Measurements from ENCODE around the gene MAPK6. TPM values are rescaled to one million over a fixed set of nuclear protein-coding genes. Genes with fewer than 3 reads are reported as not detected.

MAPK6 gene
- total and polyA plus RNA-seq, 2 donors (not counting 1 experiment from before 2014, with no cell fraction given): 3.2 to 17.9 TPM

GRCh38 chr15:52086011-52086786, 67.2 kb downstream of the MAPK6 start:
- Mint-ChIP-seq H3K4me3 (no peak overlapping the region), H3K27ac (no peak overlapping the region), H3K27me3 (peaks cover 9% of the 10 kb centered on the region), H3K4me1 (peaks cover 16% of the 10 kb centered on the region), H3K9me3 (ENCODE audit: insufficient read depth) (peaks cover 5% of the 10 kb centered on the region)
- POLR2A ChIA-PET: no interaction called here
- Histone ChIP-seq H3K27ac (ENCODE audit: low read length in 2 of 2) (no peak overlapping the region), H3K79me2 (ENCODE audit: control insufficient read depth, insufficient read depth, low read length) (no peaks in the 10 kb centered on the region), H3K4me3 (ENCODE audit: control extremely low read depth in 1 of 5, extremely low read depth in 1 of 5, insufficient read depth in 1 of 5, low read depth in 2 of 5, low read length in 4 of 5) (no peak overlapping the region), H2AFZ (ENCODE audit: insufficient read depth, low read depth, low read length, poor library complexity, severe bottlenecking) (no peak overlapping the region), H3K27me3 (replicated peaks in 1 of 4; ENCODE audit: control extremely low read depth in 1 of 4, control insufficient read depth in 3 of 4, insufficient read depth in 4 of 4, low read length in 3 of 4) (no peaks in the 10 kb centered on the region), H3K4me1 (ENCODE audit: control insufficient read depth in 2 of 2, insufficient read depth in 2 of 2, low read length in 2 of 2) (peaks cover 11 to 14% of the 10 kb centered on the region in 2 donors), H3K9me3 (ENCODE audit: control extremely low read depth in 1 of 3, control insufficient read depth in 2 of 3, insufficient read depth in 1 of 3, low read length in 2 of 3) (peaks cover 0 to 22% (median 3%) of the 10 kb centered on the region in 3 donors), H3K4me2 (replicated peaks; ENCODE audit: low read depth, low read length, poor library complexity, severe bottlenecking) (no peak overlapping the region), H3K36me3 (replicated peaks in 1 of 2; ENCODE audit: control extremely low read depth in 1 of 2, control insufficient read depth in 1 of 2, extremely low read depth in 1 of 2, insufficient read depth in 2 of 2, low read length in 1 of 2) (no peaks in the 10 kb centered on the region), H4K20me1 (ENCODE audit: control insufficient read depth, insufficient read depth, low read length, poor library complexity, severe bottlenecking) (no peaks in the 10 kb centered on the region), H3K9ac (ENCODE audit: low read length) (no peak overlapping the region)
- DNase-seq (no peak), ATAC-seq (ENCODE audit: low read depth) (no peak)
- intact Hi-C loops (cut with micrococcal nuclease): no loop called here
- CTCF ChIA-PET: no interaction called here
- TF ChIP-seq EZH2 (IDR thresholded peaks at IDR 0.05; ENCODE audit: borderline replicate concordance, insufficient read depth, low read depth, low read length, poor library complexity, severe bottlenecking): no peak
- TF ChIP-seq, protein P1, sequence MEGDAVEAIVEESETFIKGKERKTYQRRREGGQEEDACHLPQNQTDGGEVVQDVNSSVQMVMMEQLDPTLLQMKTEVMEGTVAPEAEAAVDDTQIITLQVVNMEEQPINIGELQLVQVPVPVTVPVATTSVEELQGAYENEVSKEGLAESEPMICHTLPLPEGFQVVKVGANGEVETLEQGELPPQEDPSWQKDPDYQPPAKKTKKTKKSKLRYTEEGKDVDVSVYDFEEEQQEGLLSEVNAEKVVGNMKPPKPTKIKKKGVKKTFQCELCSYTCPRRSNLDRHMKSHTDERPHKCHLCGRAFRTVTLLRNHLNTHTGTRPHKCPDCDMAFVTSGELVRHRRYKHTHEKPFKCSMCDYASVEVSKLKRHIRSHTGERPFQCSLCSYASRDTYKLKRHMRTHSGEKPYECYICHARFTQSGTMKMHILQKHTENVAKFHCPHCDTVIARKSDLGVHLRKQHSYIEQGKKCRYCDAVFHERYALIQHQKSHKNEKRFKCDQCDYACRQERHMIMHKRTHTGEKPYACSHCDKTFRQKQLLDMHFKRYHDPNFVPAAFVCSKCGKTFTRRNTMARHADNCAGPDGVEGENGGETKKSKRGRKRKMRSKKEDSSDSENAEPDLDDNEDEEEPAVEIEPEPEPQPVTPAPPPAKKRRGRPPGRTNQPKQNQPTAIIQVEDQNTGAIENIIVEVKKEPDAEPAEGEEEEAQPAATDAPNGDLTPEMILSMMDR (IDR thresholded peaks at IDR 0.05): no peak
- WGBS (ENCODE audit: insufficient coverage): 72% methylated on average over 2 of the region's 5 CpGs

DNA sequence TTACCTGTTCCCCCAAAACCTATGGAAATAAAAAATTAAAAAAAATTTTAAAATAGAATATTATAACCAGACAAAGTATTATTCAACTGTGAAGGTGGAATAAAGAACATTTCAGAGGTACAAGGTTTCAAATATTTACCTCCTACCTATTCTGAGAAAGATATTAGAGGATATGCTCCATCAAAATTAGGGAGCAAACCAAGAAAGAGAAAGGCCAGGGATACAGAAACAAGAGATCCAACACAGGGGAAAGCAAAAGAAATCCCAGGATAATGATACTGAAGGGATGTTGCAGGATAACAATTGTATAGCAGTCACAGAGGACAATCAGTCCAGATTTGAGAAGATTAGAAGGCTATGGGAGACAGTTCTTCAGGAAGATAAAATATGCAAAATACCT, 71.2 kb downstream of the MAPK6 start:
- H4K20me1 ChIP-seq (ENCODE audit: control insufficient read depth, insufficient read depth, low read length, poor library complexity, severe bottlenecking): no peaks in the 10 kb centered on the region
- no peak overlapping the region for H3K27ac ChIP-seq (ENCODE audit: low read length in 2 of 2)
- Mint-ChIP-seq H3K27ac (no peak overlapping the region), H3K27me3 (peaks cover 9% of the 10 kb centered on the region), H3K4me3 (no peak overlapping the region), H3K4me1 (no peaks in the 10 kb centered on the region), H3K9me3 (ENCODE audit: insufficient read depth) (peaks cover 5% of the 10 kb centered on the region)
- TF ChIP-seq EZH2 (IDR thresholded peaks at IDR 0.05; ENCODE audit: borderline replicate concordance, insufficient read depth, low read depth, low read length, poor library complexity, severe bottlenecking): no peak
- TF ChIP-seq, protein P1 (IDR thresholded peaks at IDR 0.05): no peak
- no peak overlapping the region for H3K9ac ChIP-seq (ENCODE audit: low read length)
- ChIA-PET POLR2A (no interaction called here), CTCF (interaction anchor here (2.3 kb wide), 1 partner anchor 12 kb away, joined by 13 read pairs; no protein-coding TSS in a partner anchor)
- H3K4me1 ChIP-seq (ENCODE audit: control insufficient read depth in 2 of 2, insufficient read depth in 2 of 2, low read length in 2 of 2): no peaks in the 10 kb centered on the region
- H3K36me3 ChIP-seq (replicated peaks in 1 of 2; ENCODE audit: control extremely low read depth in 1 of 2, control insufficient read depth in 1 of 2, extremely low read depth in 1 of 2, insufficient read depth in 2 of 2, low read length in 1 of 2): no peaks in the 10 kb centered on the region
- ATAC-seq (ENCODE audit: low read depth): no peak
- intact Hi-C loops (cut with micrococcal nuclease): no loop called here
- H3K4me3 ChIP-seq (ENCODE audit: control extremely low read depth in 1 of 5, extremely low read depth in 1 of 5, insufficient read depth in 1 of 5, low read depth in 2 of 5, low read length in 4 of 5): no peak overlapping the region
- H3K9me3 ChIP-seq (ENCODE audit: control extremely low read depth in 1 of 3, control insufficient read depth in 2 of 3, insufficient read depth in 1 of 3, low read length in 2 of 3): peaks cover 0 to 22% (median 3%) of the 10 kb centered on the region in 3 donors
- no peaks in the 10 kb centered on the region for H3K79me2 ChIP-seq (ENCODE audit: control insufficient read depth, insufficient read depth, low read length)
- peaks cover 0 to 4% (median 0%) of the 10 kb centered on the region in 4 experiments for H3K27me3 ChIP-seq (replicated peaks in 1 of 4; ENCODE audit: control extremely low read depth in 1 of 4, control insufficient read depth in 3 of 4, insufficient read depth in 4 of 4, low read length in 3 of 4)
- H3K4me2 ChIP-seq (replicated peaks; ENCODE audit: low read depth, low read length, poor library complexity, severe bottlenecking): no peak overlapping the region
- no peak for DNase-seq
- H2AFZ ChIP-seq (ENCODE audit: insufficient read depth, low read depth, low read length, poor library complexity, severe bottlenecking): no peak overlapping the region
